GM12801 (cell line): ENCODE data around the gene ADORA3.

Experiments
- TF ChIP-seq, protein P1 (sequence below): IDR thresholded peaks from one replicate; pipeline ENCODE4 v1.5.1; 2011; ENCODE audit warnings: control low read depth; ENCODE audit not compliant: insufficient read length; ENCODE audit errors: extremely low read depth

Gene ADORA3

DNA sequence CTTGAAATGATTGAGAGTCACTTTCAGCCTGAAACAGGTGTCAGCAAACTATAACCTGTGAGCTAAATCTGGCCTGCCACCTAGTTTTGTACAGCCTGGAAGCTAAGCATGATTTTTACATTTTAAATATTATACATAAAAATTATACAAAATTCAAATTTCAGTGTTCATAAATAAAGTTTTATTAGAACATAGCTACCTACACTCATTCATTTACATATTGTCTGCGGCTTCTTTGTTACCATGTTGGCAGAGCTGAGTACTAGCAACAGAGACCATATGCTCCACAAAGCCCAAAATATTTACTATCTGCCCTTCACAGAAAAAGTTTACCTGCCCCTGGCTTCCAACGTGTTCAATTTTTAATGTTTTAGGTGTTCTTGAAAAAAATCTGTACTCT lies 37.7 kb downstream of the ADORA3 start:
- TF ChIP-seq, protein P1, sequence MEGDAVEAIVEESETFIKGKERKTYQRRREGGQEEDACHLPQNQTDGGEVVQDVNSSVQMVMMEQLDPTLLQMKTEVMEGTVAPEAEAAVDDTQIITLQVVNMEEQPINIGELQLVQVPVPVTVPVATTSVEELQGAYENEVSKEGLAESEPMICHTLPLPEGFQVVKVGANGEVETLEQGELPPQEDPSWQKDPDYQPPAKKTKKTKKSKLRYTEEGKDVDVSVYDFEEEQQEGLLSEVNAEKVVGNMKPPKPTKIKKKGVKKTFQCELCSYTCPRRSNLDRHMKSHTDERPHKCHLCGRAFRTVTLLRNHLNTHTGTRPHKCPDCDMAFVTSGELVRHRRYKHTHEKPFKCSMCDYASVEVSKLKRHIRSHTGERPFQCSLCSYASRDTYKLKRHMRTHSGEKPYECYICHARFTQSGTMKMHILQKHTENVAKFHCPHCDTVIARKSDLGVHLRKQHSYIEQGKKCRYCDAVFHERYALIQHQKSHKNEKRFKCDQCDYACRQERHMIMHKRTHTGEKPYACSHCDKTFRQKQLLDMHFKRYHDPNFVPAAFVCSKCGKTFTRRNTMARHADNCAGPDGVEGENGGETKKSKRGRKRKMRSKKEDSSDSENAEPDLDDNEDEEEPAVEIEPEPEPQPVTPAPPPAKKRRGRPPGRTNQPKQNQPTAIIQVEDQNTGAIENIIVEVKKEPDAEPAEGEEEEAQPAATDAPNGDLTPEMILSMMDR: no peak

GRCh38 chr1:111463029-111463683 lies 40.3 kb downstream of the ADORA3 start:
- TF ChIP-seq, protein P1: no peak

DNA sequence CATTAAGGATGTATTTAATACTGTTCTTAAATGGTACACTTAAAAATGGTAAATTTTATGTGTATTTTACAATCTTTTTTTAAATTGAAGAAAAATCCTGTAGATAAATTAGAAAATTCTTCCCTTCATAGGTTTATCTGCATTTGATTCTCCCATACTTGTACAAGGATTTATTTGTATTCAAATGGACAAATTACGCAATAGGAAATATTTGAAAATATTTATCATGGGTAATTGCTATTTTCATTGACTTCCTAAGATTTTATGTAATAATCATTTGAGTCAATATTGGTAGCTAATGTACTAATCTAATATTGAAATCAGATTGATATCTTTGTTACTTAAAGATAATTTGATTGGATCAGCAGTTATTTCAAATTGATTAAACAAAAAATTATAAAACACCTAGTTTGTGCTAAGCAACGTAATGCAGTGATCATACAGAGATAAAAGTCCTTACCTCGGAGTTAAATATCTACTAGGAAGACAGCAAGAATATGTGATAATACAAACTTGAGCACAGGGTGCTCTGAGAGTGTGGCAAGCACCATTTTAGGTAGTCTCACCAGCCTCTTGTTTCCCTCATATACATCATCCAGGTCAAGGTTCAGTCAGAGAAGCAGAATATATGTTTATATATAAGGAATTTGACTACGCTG lies 40.9 kb downstream of the ADORA3 start:
- TF ChIP-seq, protein P1: no peak

GRCh38 chr1:111461765-111462164 lies 41.7 kb downstream of the ADORA3 start:
- TF ChIP-seq, protein P1: no peak

- TF ChIP-seq, protein P1: no peak
These were observed 47.8 kb downstream of the ADORA3 start for GRCh38 chr1:111455642-111456031.

GRCh38 chr1:111454859-111455641 lies 48.4 kb downstream of the ADORA3 start:
- TF ChIP-seq, protein P1: no peak

DNA sequence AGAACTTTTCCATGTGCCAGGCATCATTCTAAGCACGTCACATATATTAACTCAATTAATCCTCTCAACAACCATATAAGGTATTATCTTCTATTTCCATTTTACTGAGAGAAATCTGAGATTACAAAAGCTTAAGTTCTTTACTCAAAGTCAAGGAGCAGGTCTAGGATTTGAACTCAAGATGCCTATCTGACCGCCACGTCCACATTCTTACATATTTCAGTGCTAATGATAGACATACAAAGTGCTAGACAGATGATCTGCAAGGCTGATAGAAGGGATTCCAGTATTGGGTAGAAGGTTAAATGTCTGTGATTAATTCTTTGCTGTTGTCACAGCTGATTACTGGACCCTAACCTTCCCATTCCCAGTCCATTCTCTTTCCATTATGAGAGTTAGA lies 49.7 kb downstream of the ADORA3 start:
- TF ChIP-seq, protein P1: no peak
